Measurements from ENCODE around the gene MEIS2.

The MEIS2 gene

DNA sequence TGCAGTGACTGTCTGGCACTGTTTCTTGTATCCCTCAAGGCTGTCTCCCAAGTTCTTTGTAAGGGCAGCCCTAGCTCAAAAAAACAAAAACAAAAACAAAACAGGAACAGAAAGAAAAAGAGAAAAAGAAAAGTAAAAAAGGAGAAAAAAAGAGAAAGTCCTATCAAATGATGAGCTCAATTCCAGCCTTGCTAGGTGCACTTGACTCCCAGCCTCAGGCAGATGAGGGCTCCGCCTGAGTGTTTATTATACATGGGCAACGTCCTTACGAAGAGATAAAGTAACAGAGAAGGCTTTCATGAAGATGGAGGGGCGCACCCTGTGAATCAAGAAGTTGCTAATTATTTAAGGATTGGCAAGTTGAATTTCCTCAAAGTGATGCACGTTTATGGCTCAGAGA is 175.3 kb downstream of the MEIS2 start:
- DNase-seq: no peak

DNA sequence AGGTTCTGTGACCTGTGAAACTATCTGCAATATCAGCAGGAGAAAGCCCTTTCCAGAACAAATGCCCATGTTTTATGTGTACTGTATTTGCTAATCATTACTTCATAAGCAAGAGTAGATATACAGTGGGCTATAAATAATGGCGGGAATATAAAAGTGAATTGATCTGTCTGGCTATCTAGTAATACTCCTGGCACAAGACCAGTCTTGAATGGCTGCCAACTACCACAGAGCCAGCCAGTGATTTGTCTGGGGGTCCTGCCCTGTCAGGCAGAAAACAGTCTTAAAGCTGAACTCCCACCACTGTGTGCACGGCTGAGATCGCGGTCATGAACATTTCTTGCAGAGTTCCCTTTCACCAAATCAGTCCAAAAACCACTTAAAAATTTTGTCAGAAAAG is 176.3 kb downstream of the MEIS2 start:
- DNase-seq: no peak

DNA sequence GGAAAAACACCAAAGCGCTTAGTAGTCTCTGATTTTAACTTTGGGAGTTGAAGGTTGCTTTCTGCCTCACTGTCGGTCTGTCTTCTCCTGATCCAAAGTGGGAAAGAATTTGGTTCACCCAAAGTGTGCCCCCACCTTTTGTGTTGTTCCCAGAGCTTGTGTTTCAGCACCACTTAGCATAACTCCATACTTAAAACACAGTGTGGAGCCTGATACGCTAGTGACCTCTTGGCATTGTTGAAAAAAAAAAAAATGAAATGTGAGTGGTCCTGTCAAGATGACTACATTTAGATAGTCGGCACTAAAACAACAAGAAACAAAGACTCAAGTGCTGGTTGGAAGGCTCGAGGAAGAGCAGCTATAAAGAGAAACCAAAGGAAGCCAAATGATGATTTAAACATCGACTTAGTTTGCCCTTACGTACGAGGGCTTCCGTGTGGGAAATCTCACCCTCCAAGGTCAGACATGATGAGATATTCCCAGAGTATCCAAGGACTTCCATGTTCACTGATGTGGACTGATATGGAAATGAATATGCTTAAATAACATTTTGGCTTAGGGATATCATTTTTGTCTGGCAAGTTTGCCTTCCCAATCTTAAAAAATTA is 178.8 kb downstream of the MEIS2 start:
- no peak for DNase-seq

DNA sequence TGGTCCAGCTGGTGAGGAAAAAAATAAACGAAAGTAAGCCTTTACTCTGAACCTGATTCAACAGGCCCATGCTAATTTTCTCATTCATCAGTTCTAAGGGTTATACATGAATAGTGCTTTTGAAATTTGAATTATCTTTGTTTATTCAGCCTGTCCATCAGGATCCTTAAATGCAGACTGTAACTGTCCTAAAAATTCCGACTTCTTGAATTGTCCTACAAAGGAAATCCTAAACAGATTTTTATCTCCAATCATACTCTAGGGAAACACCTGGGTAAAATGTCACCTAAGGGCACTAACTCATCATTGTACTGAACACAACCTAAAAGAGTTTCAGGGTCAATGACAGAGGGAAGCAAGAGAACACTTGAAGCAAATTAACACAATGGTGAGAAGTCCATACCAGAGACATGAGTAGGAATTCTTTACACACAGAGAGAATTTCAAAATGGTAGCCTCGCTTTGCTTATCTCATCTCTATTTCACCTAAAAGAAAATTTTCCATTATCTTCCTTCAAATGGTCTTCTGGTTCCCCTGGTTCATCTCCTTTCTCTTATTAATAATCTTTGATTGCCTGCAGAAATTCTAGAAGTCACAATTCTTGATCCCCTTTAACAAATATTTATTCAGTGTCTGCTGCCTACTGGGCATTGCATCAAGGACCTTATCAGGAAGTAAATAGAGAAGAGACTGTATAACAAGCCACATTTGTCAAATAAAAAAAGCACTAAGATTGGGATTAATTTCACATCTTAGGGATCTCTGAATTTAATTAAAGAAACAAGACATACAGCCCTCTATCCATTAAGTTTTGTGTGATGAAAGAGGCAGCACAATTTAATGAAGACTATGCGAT is 182.7 kb downstream of the MEIS2 start:
- no peak for DNase-seq

DNA sequence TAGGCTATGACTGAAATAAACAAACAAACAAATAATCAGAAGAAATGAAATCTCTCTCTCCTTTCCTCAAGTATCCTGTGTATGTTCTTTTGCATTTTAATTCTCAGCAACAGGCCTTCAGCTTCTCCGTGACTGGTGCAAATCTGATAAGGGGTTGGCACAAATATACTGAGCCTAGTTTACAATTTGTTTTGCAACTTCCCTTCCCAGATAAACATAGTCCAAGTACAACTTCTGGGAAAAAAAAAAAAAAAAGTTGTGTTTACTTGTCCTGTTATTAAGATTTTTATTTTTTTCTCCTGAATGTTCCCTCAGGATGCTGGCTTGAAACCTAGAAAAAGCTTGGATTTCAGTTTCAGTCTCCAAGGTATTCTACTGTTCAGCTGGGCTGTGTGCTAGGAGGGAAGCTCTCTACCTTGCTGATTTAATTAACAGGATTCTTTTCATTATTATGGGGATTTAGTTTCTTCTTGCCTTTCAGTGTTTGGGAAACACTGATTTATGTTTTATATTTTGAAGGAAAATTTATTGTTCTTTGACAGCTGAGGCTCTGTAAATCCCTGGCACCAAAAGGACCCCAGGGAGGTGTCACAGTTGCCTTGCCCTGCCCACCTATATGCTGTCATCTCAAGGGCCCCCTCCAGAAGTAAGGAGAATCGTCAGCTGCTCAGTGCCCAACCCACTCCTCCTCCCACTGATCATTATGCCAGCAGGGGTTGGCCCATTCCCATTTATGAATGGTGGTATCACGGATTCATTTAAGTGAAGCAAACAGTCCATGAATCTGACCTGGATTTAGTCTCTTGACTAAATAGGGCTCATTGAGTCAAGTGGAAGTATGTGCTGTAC is 185.2 kb downstream of the MEIS2 start:
- DNase-seq: no peak

DNA sequence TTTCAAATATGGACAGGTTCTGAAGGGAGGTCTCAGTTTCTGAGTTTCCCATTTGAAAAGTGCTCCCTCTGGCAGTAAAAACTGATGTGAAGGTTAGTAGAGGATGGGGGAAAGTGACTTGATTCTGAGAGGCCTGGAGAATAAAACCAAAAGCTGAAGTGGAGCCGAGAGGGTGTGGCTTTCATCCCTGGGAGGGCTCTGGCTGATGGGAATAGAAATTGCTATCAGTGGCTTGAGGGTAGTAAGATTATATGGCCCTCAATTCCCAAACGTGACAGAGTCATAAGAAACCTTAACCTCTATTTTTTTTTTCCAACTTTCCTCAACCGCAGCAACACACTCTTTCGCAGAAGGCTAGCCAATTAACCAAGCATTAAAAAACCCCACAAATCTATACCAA is 185.9 kb downstream of the MEIS2 start:
- no peak for DNase-seq

DNA sequence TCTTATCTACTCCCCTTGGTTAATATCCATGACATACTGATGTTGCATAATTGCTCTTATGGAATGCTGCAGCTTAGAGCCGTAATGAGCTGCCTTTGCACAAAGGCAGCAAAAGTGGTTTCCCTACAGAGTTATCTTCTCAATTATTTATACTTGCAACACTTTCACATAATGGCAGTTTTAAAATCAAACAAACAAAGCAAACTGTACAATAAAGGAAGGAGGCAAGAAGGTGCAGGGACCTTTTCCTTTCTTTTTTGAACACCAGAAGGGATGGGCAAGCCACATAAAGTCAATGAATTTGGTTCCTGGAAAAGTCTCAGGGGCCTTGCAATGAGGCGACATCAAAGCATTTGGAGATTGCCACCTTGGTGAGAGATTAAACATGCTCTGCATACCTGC is 188.0 kb downstream of the MEIS2 start:
- no peak for DNase-seq

DNA sequence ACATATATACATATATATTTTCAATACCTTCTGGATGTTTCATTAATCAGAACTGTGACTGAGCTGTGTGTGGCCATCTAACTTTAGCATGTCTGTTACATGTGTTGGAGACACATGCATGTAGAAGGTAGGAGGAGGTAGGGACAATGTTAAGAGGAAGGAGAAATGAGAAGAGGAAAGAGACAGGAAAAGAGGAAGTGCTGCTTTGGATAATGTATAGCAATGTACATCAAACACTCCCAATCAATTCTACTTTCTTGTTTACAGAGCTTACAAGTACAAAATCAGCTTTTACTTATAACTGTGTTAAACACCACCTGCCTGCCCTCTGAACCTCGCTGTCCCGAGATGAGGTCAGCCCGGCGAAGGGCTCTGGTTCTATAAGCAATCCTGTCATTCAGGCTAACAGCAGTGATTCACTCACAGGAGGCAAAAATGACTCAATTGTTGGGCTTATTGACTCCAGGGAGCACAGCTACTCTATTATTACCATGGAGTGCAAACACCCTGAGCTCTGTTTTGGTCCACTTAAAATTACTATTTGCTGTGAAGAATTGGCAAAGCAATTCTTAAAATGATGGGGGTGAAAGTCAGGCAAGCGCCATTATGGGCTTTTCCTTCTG is 188.9 kb downstream of the MEIS2 start:
- no peak for DNase-seq

DNA sequence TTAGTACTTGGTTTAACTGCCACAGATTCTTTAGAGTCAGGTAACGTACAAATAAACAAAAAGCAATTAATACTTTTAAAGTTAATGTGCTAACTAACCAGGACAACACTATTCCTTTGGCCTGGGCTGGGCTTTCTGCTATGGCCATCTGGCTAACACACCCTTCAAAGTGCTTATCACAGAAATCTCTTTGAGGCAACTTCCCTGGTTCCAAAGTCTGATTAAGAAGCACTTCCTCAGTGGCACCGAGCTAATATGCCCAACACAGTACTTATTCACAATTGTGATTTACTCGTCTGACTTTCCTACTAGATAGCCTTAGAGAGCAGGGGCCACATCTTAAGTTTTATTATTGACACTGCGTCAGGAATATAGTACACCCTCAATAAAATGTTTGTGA is 191.4 kb downstream of the MEIS2 start:
- no peak for DNase-seq

DNA sequence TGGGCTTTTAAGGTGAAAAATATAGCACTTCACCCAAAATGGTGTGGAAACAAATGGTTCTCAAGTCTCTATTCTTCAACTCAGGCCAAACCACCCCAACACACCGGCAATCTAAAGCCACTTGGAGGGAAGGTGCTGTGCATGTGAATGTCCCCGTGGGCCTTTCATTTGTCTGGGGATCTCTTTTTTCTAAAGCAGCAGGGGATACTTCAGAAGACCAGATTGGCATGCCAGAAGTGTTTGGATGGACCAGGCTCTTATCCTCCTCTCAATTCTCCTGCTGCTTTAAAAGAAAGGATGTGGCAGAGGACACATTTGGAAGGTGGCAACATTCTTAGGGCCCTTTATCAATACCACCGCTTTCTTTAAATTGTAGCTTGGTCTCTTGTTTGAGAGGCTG is 193.1 kb downstream of the MEIS2 start:
- DNase-seq: no peak

DNA sequence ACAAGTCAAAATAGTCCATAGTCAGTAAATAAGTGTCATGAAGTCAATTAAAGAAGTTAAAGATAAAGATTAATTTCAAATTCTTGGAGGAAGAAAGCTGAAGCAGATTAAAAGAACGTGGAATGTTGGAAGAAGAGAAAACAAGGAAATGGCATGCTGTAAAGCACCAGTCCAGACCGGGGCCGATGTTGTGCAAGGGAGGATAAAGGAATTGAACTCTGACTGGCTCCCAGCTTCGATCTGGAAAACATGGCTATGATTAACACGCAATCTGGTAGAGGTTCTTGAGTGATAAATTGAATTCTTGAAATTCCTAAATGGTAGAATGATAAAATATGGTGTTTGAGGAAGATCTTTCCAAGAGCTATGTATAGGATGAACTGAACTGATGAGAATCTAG is 194.4 kb downstream of the MEIS2 start:
- DNase-seq: no peak

DNA sequence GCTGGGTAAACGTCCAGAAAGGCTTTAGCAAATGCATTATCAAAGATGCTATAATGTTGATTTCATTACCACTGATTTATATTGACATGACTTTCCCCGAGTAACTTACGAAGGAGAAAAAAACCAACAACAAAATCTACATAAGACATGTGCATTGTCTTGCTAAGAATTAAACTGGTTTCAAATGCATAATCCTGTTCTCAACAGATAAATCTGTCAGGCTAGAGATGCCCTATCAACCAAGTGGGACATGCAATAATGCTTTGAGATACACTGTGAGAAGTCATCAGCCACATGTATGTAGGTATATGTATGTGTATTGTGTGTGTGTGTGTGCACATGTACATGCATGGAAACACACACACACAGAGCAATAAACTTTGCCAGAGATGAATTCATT is 195.6 kb downstream of the MEIS2 start:
- DNase-seq: no peak

DNA sequence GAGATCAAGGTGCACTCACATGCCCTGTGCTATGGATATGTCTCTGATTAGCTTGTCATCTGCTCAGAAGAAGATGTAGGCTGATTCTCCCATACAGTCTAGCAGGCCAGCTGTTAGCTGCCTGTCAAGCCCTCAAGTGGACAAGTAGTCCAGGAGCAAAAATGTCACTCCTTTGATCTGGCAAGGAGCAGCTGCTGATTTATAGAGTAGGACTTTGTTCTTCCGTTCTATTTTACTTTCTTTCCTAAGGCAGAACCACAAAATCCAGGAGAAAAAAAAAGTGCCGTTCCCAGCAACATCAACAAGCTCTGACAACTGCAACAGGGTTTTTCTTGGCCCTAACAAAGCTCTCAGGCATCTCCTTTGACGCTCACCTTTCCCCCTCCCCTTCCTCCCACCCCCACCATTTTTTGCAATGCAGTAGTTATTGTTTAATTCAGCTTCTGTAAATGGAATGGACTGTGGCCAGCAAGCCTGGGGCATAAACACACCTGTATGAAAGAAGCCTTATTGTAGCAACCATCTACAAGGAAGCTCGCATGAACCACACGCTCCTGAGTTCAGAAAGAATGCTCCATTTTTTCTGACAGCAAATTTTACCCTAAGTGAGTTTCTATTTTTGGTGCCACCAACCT is 196.3 kb downstream of the MEIS2 start:
- DNase-seq: no peak

DNA sequence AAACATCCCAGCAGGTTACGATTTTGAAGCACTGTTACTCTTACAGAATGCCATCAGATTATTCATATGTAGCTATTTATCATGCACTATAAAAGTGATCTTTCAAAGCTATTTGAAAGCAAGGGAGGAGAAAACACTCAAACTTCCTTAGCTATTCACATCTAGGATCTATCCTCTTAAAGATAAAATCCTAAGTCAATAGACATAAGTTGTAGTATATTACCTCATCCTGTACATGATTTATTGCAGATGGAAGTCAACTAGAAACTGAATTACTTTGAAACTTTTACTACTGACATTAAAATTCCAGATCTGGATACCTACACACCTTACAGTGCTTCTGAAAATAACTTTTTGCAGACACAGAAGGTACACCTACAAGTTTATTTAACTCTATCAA is 197.2 kb downstream of the MEIS2 start:
- no peak for DNase-seq

DNA sequence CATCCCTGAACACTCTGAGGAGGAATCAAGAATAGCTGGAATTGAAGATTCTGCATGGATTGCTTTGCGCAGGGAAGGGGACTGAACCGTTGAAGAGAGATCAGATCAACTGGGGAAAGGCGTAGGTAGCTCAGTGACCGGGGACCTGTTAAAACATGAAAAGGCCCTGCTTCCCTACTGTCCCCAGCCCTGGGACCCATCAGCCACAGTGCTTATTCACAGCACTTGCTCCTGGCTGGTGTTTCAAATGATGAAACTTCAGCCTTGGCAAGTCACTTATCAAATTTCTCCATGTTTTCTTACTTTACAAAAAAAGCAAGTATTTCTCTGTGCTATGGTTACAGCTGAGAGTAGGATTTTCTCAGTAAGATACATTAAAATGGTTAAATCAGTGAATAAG is 199.3 kb downstream of the MEIS2 start:
- DNase-seq: no peak

DNA sequence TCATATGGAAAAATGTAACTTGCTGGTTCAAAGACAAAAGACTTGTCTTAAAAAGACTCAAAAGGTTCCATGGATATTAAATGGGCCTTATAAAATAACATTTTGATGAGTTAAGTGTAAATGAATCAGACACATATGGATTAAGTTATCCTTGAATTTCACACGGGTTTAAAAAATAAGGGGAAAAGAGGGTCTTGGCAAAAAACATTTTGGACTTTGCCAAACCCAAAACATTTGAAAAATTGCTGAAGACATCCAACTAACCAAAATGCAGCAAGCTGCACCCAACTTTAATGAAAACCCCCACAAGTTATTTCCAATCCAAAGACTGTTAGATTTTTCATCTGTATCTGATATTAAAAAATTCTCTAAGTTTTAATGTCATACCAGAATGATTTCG is 200.7 kb downstream of the MEIS2 start:
- no peak for DNase-seq

DNA sequence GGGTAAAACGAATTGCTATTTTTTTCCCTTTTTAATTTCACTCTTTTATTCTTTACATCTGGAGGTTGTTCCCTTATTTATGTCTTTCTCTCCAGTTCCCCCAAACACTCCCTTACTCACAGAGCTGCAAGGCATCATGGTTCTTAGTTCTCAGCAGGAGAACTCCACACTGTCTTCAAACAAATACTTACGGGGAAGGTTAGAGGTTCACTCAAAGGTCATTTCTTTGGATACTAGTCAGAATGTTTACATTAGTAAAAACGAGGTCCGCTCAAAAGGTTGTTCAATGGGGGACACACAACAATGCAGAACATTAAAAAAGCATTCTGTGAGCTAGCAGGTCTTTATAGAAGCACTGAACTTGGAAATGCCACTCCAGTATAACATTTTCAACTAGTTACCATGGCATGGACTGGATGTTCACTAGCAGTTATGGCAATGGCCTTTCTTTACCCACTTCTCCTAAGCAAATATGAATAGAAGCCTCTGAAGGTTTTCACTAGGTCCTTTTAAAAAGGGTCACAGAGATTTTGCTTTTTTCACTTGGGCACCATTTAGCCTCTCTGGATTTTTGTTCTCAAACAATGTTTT is 201.7 kb downstream of the MEIS2 start:
- DNase-seq: no peak

DNA sequence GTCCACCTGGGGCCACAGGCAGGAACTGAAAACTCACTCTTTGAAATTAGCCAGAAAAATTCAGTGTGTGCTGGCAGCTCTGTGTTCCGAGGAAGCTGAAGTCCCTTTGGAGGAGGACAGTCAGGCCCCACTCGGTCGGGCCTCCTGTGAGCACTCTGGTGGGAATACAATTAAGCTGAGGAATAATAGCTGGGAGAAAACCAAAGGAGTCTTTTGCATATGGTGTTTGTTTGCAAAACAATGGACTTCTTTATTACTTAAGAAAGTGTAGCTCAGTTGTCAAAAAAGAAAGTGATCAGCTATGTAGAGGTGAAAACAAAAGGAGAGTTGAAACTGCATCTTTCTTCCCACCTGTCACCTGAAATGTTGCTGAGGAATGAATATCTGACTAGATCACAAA is 202.5 kb downstream of the MEIS2 start:
- no peak for DNase-seq

DNA sequence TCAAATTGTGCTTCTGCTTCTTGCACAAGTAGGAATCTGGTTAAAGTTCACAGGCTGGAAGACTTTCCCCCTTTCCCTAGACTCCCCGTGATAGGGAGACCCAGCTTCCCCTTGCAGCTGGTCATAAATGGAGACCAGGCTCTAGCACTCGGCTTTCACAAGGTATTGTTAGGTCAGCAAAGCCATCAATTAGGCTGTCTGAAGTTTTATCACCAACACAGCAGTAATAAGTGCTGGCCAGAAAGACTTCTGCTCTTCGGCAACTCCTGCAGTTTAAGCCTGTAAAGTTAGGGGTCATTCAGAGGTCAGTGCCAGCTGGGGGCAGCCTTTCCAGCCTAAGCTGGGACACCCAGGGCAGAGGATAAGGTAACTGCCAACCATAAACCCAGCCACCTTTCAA is 203.4 kb downstream of the MEIS2 start:
- DNase-seq: no peak

DNA sequence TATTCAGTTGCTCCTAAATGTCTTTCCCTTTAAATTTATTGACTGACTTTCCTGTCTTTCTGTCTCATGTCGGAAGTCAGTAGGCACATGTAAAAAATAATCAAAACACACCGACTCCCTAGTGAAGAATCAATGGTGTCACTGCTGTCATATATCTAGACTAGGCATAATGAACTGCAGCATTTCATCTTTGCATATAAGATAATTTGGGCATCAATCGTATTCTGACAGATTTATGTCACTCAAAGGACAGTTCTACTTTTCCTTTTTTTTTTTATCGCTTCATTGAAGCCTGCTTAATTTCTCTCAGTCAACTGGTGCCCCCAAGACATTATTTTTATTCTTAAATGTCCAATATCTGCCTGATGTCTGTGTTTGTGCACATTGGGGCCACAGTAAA is 206.3 kb downstream of the MEIS2 start:
- DNase-seq: no peak

DNA sequence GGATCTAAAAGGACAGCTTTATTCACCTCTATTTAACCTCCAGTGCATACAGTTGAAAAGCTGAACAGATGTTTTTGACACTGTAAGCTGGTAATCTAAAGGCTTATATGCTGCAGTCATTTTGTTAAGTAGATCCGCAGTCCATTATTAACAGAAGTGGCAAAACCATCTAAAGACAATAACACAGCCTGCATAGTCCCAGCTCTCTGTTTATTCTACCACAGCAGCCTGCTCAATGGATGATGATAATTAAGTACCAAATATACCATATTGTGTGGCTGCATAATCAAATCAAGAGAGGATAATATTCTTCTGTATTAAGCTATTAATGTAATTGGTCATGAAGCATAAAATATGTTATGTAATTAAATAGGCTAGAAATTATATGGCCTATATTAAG is 207.1 kb downstream of the MEIS2 start:
- DNase-seq: no peak
